Adrenal gland (tissue), 5 donors: ENCODE data around the gene ANKRD11.

ENCODE experiments used
- POLR2A ChIP-seq, 2 donors: fragments of 450-650 bp; IDR thresholded peaks; one replicate each; pipeline ENCODE4 v1.6.1; 2017; ENCODE audit warnings: antibody characterized with exemption in 2 of 2, mild to moderate bottlenecking in 2 of 2, moderate library complexity in 1 of 2
- TF ChIP-seq, protein P1 (sequence below), 6 experiments: fragments of 450-650 bp in 4 of 6; fragments of 200-600 bp in 2 of 6; sonication (generic) in 1 of 6; IDR thresholded peaks; 1 replicate in 5 of 6; 2 replicates in 1 of 6; pipeline versions ENCODE4 v1.5.1 to v1.8.0; 2016 to 2021; ENCODE audit warnings: antibody characterized with exemption in 6 of 6, mild to moderate bottlenecking in 2 of 6, moderate library complexity in 1 of 6
- donor health status: DM: no; HTN: no; CAD: no.

DNA sequence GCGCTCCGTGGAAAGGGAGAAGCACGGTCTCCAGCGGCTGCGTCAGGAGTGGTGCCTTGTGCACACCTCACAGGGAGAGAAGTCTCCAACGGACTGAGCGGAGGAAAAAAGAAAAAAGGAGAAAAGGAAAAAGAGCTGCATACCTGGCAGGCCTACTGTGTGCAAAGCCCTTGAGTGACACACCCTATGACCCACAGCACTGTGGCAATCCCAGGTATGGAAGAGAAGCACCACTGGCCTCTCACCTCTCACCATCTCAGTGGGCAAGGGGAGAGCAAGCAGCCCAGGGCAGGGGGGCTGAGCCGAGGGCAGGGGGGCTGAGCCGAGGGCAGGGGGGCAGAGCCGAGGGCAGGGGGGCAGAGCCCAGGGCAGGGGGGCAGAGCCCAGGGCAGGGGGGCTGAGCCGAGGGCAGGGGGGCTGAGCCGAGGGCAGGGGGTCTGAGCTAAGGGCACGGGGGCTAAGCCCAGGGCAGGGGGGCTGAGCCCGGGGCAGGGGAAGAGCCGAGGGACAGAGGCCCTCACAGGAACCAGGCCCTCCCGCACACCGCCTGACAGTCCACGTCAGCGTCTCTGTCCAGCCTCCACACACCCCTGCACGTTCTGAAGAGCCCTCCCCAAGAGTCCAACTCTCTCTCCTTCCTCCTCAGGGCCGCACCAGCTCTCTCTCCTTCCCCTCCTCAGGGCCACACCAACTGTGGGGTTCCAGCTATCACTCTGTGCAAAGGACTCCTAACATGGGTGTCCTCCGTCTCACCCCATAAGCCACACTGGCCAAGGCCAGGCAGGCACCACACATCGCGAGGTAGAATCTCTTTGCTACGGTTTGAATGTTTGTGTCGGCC, 167.0 kb downstream of the ANKRD11 start:
- TF ChIP-seq, protein P1, sequence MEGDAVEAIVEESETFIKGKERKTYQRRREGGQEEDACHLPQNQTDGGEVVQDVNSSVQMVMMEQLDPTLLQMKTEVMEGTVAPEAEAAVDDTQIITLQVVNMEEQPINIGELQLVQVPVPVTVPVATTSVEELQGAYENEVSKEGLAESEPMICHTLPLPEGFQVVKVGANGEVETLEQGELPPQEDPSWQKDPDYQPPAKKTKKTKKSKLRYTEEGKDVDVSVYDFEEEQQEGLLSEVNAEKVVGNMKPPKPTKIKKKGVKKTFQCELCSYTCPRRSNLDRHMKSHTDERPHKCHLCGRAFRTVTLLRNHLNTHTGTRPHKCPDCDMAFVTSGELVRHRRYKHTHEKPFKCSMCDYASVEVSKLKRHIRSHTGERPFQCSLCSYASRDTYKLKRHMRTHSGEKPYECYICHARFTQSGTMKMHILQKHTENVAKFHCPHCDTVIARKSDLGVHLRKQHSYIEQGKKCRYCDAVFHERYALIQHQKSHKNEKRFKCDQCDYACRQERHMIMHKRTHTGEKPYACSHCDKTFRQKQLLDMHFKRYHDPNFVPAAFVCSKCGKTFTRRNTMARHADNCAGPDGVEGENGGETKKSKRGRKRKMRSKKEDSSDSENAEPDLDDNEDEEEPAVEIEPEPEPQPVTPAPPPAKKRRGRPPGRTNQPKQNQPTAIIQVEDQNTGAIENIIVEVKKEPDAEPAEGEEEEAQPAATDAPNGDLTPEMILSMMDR (IDR thresholded peaks at IDR 0.05): no peak
- TF ChIP-seq POLR2A (IDR thresholded peaks at IDR 0.05): no peak
